Measurements from ENCODE around the gene ESYT3. TPM values are rescaled to one million over a fixed set of nuclear protein-coding genes. Genes with fewer than 3 reads are reported as not detected.
A peak's percentile ranks its signal among the peaks of the same experiment; 100 is the strongest.
"Not testable (repeated sequence)": the region's sequence is repeated elsewhere in the genome, so short reads cannot be mapped to it uniquely, and the experiment has no call there.

The ESYT3 gene
- total RNA-seq, 1 donor from 2014 or later, result 2.2 TPM

DNA sequence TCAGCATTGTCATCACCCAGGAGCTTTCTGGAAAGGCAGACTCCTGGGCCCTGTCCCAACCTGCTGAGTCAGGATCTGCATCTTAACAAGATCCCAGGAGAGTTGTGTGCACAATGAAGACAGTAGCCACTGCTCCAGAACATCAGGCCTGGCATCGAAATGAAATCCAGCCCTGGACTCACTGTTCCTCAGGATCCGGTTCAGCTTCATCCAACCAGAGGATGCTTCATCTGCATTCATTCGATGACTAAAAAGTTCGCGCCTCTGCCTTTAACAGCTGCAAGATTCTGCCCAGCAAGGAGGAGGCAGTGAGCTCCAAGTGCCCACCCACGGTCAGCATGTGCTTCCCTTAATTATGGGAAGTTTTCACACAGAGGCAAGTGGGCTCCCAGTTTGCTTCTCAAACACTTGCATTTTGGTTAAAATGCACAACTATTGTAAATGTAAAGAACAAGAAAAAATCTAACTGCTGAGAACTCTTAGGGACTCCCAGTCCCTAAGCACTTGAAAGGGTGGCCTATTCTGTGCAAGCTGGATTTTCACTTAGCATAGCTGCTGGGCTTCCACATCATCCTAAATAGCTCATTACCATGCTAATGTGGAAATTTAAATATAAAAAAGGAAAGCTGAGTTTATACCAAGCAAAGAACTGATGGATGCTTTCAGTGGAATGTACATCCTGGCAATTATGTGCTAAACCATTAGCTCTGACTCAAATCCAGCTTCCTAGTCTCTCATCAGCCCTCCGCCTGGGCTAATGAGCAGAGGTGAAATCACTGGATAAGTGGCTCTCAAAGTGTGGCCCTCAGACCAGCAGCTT lies 25.5 kb upstream of the ESYT3 start:
- DNase-seq (ENCODE audit: low read depth), result no peak
- TF ChIP-seq, protein P1, sequence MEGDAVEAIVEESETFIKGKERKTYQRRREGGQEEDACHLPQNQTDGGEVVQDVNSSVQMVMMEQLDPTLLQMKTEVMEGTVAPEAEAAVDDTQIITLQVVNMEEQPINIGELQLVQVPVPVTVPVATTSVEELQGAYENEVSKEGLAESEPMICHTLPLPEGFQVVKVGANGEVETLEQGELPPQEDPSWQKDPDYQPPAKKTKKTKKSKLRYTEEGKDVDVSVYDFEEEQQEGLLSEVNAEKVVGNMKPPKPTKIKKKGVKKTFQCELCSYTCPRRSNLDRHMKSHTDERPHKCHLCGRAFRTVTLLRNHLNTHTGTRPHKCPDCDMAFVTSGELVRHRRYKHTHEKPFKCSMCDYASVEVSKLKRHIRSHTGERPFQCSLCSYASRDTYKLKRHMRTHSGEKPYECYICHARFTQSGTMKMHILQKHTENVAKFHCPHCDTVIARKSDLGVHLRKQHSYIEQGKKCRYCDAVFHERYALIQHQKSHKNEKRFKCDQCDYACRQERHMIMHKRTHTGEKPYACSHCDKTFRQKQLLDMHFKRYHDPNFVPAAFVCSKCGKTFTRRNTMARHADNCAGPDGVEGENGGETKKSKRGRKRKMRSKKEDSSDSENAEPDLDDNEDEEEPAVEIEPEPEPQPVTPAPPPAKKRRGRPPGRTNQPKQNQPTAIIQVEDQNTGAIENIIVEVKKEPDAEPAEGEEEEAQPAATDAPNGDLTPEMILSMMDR (conservative IDR thresholded peaks at IDR 0.05; ENCODE audit: low read depth, low read length), result no peak
- no peak overlapping the region for H3K4me3 ChIP-seq (ENCODE audit: low read depth, low read length)

DNA sequence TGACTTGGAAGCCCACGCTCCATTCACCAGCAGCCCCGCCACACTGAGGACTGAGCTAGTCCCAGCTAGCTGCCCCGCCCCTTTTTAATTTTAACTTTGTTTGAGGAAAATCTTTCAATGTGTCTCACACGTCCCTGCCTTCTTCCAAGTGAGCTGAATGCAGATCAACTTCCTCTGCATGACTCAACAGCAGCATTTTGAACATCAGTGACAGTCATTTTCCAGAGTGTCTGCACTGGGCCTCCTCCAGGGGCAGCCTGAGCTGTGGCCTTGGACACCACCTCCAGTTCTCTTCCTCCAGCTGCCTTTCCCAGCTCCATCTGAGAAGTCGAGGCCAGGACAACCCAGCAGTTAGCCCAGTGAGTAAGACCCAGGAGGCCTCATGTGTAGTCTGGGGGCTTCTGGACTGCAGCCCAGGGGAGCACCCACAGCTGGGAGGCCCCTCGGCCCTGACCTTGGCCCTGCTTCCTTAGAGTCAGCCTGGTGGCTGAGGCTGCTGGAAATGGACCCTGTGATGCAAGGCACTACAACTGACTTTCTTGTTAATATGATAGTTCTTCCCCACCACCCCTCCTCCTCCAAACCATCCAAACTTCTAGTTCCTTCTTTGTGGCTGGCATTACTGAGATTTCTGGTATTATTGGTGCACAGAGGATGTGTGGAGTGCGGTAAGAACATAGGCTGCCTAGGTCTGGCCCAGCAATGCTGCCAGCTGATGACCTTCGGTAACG lies 21.4 kb upstream of the ESYT3 start:
- DNase-seq (ENCODE audit: low read depth), result no peak
- TF ChIP-seq, protein P1 (conservative IDR thresholded peaks at IDR 0.05; ENCODE audit: low read depth, low read length), result no peak

DNA sequence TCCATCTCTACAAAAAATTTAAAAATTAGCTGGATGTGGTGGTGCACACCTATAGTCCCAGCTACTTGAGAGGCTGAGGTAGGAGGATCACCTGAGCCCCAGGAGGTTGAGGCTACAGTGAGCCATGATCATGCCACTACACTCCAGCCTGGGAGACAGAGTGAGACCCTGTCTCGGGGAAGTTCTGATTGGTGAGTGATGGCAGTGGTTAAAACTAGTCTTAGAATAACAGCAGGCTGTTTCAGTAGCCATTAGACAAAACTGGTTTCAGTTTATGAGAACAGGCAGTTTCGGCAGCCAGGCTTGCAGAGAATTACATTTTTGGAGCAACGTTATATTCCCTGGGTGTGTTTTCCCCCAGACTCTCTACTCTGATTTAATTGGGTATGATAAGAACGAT lies 18.2 kb upstream of the ESYT3 start:
- H3K4me3 ChIP-seq (ENCODE audit: low read depth, low read length), result not testable (repeated sequence)

More for the DNA sequence above, 21.4 kb upstream of the ESYT3 start:
- no peak overlapping the region for H3K4me3 ChIP-seq (ENCODE audit: low read depth, low read length)

DNA sequence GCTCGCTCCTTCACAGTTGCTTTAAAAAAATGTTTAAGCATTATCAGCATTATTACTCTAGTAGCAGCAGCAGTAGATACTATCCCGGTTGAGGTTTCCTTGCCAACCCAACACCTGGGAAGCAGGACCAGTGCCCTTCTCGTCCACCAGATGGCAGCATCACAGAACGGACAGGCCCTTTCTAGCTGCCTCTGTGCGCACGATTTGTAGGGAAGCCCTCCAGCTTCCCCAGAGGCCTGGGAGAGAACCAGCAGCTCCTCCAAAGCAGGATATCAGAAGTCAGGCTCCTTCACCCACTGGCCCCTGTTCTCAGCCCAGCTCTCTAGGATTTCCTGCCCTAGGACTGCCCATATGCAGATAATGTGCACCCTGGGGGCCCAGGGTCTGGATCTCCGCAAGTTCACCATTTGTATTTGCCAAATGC lies 16.8 kb upstream of the ESYT3 start:
- TF ChIP-seq, protein P1 (conservative IDR thresholded peaks at IDR 0.05; ENCODE audit: low read depth, low read length), result peak; percentile 96
- no peak for DNase-seq (ENCODE audit: low read depth)

More for the DNA sequence above, 18.2 kb upstream of the ESYT3 start:
- not testable (repeated sequence) for DNase-seq (ENCODE audit: low read depth)

DNA sequence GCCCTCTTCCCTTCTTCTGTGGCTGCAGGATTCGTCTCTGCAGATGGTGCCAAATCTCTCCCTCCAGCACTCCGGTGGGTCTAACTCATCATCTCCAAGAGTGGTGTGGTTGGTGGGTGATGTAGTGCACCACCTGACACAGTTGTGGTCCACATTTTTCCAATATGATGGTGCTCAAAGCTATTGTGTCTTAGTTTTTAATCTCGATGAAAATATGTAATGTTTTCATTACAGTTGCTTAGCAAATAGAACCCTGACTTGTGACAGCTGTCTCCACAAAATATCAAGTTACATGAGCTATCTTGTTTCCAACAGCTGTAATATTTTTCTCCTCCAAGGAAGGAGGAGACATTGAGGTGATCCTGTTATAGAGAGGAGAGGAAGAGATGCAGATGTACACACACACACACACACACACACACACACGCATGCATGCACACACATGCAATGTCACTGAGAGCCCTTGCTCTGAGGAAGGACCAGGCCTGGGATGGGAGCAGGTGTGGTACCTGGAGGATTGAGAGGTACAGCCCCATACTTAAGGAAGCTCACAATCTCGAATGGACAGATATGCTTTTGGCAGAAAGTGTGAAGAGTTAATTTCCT lies 15.7 kb upstream of the ESYT3 start:
- DNase-seq (ENCODE audit: low read depth), result no peak
- TF ChIP-seq, protein P1 (conservative IDR thresholded peaks at IDR 0.05; ENCODE audit: low read depth, low read length), result no peak
- no peak overlapping the region for H3K4me3 ChIP-seq (ENCODE audit: low read depth, low read length)

More for the DNA sequence above, 16.8 kb upstream of the ESYT3 start:
- no peak overlapping the region for H3K4me3 ChIP-seq (ENCODE audit: low read depth, low read length)

DNA sequence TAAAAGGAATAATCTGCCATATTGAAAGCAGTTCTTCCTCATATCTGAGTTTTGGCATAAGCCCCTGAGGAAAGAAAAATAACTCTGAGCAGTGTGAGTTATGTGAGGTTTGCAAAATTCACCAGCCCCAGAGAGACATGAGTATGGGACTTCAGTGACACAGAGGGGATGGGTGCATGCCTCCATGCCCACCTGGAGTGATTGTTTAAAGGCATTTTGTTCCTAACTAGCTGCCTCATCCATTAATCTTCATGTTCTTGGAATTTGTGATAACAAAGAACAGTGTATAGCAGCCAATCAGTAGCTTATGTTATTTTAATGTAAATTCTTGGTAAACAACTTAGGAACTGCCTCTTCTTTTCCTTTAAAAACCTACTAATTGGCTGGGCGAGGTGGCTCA lies 11.1 kb upstream of the ESYT3 start:
- TF ChIP-seq, protein P1 (conservative IDR thresholded peaks at IDR 0.05; ENCODE audit: low read depth, low read length), result no peak
- no peak for DNase-seq (ENCODE audit: low read depth)
- H3K4me3 ChIP-seq (ENCODE audit: low read depth, low read length), result no peak overlapping the region

DNA sequence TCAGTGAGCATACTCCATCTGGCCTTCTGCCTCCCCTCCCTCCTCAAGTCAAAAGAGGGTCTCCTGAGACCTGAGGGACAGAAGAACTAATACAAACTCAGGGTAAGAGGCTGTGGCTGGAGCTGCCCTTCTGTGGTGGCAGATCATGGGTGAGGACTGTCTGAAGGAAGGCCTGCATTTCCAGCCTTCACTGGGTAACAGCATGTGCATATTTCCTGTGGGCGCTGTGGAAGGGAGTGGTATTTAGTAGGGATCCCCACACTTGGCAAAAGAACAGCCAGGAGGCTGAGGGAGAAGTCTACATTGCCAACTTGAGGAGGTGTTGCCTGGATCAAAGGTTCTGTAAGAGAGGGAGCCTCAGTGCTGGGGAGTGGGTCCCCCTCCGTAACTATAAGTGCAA lies 10.1 kb upstream of the ESYT3 start:
- TF ChIP-seq, protein P1 (conservative IDR thresholded peaks at IDR 0.05; ENCODE audit: low read depth, low read length), result no peak
- DNase-seq (ENCODE audit: low read depth), result no peak
- H3K4me3 ChIP-seq (ENCODE audit: low read depth, low read length), result no peak overlapping the region
